Measurements from ENCODE around the gene TRPC4. TPM values are rescaled to one million over a fixed set of nuclear protein-coding genes. Genes with fewer than 3 reads are reported as not detected.

Gene TRPC4
- total RNA-seq, 1 donor from 2014 or later = not detected

DNA sequence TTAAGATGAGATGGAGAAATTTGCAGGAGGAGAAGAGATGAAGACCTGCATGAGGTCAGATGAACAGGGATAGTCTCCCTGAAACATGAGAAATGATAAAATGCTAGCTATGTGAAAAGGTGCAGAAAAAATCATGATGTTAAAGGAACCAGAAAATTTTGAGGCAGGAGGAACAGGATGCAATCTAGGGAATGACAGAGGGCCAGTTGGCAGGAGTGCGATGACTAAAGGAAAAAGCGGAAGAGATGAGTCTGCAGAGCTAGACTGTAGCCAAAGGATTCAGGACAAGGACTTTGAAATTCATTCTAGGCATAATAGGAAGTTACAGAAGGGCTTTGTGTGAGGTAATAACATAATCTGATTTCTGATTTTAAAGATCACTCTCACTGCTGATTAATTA, 77.9 kb downstream of the TRPC4 start:
- no peak for TF ChIP-seq CTCF (IDR thresholded peaks at IDR 0.05; ENCODE audit: partially characterized antibody, unreplicated experiment)
- Mint-ChIP-seq H3K27me3 (ENCODE audit: unreplicated experiment) (peaks cover 1% of the 10 kb centered on the region), H3K9me3 (ENCODE audit: unreplicated experiment) (no peaks in the 10 kb centered on the region), H3K36me3 (ENCODE audit: unreplicated experiment) (no peaks in the 10 kb centered on the region), H3K4me3 (ENCODE audit: unreplicated experiment) (no peak overlapping the region), H3K27ac (ENCODE audit: unreplicated experiment) (peak overlapping the region; percentile 3), H3K4me1 (ENCODE audit: low read depth, unreplicated experiment) (peaks cover 9% of the 10 kb centered on the region)
- DNase-seq = no peak

- no peaks in the 10 kb centered on the region for H3K9me3 Mint-ChIP-seq (ENCODE audit: unreplicated experiment)
- no peak overlapping the region for H3K27ac Mint-ChIP-seq (ENCODE audit: unreplicated experiment)
- H3K36me3 Mint-ChIP-seq (ENCODE audit: unreplicated experiment) = no peaks in the 10 kb centered on the region
- no peak overlapping the region for H3K4me3 Mint-ChIP-seq (ENCODE audit: unreplicated experiment)
- TF ChIP-seq CTCF (IDR thresholded peaks at IDR 0.05; ENCODE audit: partially characterized antibody, unreplicated experiment) = no peak
- peaks cover 9% of the 10 kb centered on the region for H3K4me1 Mint-ChIP-seq (ENCODE audit: low read depth, unreplicated experiment)
- DNase-seq = no peak
- no peaks in the 10 kb centered on the region for H3K27me3 Mint-ChIP-seq (ENCODE audit: unreplicated experiment)
Observed at GRCh38 chr13:37788346-37788745, 81.2 kb downstream of the TRPC4 start.

- Mint-ChIP-seq H3K27ac (ENCODE audit: unreplicated experiment) (no peak overlapping the region), H3K36me3 (ENCODE audit: unreplicated experiment) (no peaks in the 10 kb centered on the region), H3K4me1 (ENCODE audit: low read depth, unreplicated experiment) (peaks cover 4% of the 10 kb centered on the region), H3K9me3 (ENCODE audit: unreplicated experiment) (no peaks in the 10 kb centered on the region), H3K27me3 (ENCODE audit: unreplicated experiment) (no peaks in the 10 kb centered on the region), H3K4me3 (ENCODE audit: unreplicated experiment) (no peak overlapping the region)
- DNase-seq = no peak
- no peak for TF ChIP-seq CTCF (IDR thresholded peaks at IDR 0.05; ENCODE audit: partially characterized antibody, unreplicated experiment)
Observed at GRCh38 chr13:37777676-37778075, 91.9 kb downstream of the TRPC4 start.

DNA sequence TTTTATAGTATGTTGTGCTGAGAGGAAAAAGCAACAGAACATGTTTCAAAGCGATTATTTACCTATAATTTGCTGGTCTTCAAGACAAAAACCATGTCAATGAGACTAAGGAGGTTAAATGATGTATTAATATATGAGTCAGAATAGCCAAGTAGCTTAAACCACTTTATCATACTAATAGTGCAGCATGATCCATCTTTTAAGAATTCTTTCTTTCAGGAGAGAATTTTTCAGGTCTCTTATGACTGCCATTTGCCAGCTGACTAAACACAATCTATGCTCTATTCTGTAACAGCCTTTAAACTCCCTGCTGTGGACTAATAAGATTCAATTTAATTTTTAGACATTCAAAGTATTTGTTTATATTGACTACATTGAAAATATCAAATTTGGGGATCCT, 93.7 kb downstream of the TRPC4 start:
- DNase-seq = no peak
- Mint-ChIP-seq H3K4me1 (ENCODE audit: low read depth, unreplicated experiment) (peaks cover 2% of the 10 kb centered on the region), H3K9me3 (ENCODE audit: unreplicated experiment) (no peaks in the 10 kb centered on the region), H3K4me3 (ENCODE audit: unreplicated experiment) (no peak overlapping the region), H3K27ac (ENCODE audit: unreplicated experiment) (no peak overlapping the region), H3K27me3 (ENCODE audit: unreplicated experiment) (no peaks in the 10 kb centered on the region), H3K36me3 (ENCODE audit: unreplicated experiment) (no peaks in the 10 kb centered on the region)
- no peak for TF ChIP-seq CTCF (IDR thresholded peaks at IDR 0.05; ENCODE audit: partially characterized antibody, unreplicated experiment)

DNA sequence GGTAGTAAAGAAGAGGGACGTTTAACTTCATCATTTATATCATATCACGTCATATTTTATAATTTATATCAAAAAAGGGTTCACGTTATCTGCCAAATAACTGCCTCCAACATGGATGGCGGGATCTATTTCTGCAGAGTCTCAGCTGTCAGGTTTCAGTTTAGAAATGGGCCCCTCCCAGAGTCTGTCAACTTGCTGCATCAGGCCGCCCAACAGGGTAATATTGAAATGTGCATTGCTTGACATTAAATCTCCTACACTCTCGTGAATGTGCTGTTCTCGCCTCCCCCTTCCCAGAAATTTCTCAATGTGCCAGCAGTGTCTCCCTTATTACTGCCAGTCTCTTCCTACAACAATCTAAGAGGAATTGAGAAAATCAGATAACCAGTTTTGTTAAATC, 96.9 kb downstream of the TRPC4 start:
- Mint-ChIP-seq H3K4me1 (ENCODE audit: low read depth, unreplicated experiment) (no peaks in the 10 kb centered on the region), H3K27me3 (ENCODE audit: unreplicated experiment) (no peaks in the 10 kb centered on the region), H3K27ac (ENCODE audit: unreplicated experiment) (no peak overlapping the region), H3K36me3 (ENCODE audit: unreplicated experiment) (no peaks in the 10 kb centered on the region), H3K9me3 (ENCODE audit: unreplicated experiment) (no peaks in the 10 kb centered on the region), H3K4me3 (ENCODE audit: unreplicated experiment) (no peak overlapping the region)
- no peak for TF ChIP-seq CTCF (IDR thresholded peaks at IDR 0.05; ENCODE audit: partially characterized antibody, unreplicated experiment)
- DNase-seq = no peak
